Activated T-helper 9 cell treated with anti-CD3 and anti-CD28 coated beads, Interleukin-2, amount 50 U/mL, for 16 hours (primary cell): ENCODE results near the gene FDX1.

Experiments used
- DNase-seq: peaks from one replicate; pipeline ENCODE4 v3.0.0-alpha.2; 2020; ENCODE audit warnings: low read depth

Gene FDX1

GRCh38 chr11:110431051-110431672, 1.4 kb downstream of the FDX1 start:
- DNase-seq, result no peak

DNA sequence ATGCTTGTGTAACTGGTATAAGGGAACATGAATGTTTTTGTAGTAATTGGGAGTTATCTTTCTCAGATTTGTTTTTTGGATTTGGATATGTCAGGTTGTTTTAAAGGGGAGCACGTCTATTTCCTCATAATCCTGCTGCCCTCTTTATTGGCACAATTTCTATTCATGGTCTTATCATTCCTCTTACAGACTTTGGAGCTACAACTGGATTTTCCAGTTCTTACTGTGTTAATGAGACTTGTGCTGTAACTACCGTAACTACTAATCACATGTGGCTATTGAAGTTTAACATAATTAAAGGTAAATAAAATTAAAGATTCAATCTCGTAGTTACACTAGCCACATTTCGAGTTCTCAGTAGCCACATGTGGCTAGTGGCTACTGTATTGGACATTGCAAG, 1.9 kb downstream of the FDX1 start:
- no peak for DNase-seq

DNA sequence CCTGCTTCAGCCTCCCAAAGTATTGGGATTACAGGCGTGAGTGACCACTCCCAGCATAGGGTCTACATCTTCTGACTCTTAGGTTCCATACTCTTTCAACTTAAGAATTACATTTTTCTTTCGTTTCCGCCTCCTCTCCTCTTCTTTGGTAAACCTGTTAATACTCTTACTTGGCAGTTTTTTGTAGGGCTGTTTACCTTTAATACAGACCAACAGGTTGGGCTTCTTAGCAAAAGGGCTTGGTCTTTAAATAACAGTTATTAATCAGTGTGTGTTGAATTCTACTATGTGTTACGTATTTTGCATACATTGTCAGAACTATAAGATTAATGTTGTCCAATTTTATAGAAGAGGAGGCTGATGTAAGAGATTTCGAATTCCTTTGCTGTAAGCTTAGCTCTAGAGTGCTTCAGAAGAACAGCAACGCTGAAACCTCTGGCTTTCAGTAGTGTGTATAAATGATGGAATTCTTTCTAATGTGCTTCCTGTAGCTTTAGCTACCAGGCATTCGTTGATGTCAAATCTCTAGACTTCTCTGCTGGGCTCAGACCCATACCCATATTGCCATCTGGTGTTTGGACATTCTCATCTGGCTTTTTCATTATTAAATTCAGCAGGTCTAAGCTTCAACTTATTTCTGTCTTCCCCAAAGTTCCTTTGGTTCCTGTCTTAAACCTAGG, 3.1 kb downstream of the FDX1 start:
- DNase-seq, result no peak

DNA sequence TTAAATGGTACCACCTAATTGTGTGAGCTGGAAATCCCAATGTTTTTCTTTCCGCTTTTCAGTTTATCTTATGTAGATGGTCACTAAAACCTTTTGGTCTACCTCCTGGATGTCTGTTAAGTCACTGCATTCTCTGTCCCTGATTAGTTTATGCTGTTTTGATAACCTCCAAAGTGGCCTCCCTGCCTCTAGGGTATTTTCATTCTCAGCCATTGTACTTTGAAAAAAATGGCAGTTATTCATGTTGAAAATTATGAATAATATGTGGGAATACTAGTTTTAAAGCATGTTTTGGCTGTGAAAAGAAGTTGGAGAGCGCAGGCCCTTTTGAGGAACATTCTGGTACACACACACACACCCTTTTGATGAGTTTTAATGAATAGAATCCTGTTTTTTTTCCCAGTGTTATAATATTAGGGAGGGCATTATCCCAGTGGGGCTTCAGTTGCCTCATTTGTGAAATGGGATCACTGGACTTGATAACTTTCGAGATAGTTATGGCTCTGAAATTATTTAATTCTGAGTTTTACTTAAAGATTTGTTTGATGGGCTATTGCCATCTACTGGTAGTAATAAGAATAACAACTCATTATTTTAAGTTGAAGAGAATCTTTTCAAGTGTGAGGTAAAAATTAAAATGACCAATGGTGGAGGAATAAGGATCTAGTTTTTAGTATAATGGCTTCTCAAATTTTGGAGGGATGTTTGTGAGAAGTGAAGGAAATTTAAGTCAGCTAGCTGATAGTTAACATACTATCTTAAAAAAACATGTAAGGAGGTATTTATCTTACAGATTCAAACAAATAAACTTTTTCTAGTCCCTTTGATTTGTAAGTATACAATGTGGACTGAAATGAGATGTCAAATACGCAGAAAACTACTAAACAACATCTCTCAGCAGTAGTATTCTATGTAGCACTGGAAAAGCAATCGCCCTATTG, 3.9 kb downstream of the FDX1 start:
- no peak for DNase-seq

GRCh38 chr11:110434952-110435779, 5.4 kb downstream of the FDX1 start:
- no peak for DNase-seq

DNA sequence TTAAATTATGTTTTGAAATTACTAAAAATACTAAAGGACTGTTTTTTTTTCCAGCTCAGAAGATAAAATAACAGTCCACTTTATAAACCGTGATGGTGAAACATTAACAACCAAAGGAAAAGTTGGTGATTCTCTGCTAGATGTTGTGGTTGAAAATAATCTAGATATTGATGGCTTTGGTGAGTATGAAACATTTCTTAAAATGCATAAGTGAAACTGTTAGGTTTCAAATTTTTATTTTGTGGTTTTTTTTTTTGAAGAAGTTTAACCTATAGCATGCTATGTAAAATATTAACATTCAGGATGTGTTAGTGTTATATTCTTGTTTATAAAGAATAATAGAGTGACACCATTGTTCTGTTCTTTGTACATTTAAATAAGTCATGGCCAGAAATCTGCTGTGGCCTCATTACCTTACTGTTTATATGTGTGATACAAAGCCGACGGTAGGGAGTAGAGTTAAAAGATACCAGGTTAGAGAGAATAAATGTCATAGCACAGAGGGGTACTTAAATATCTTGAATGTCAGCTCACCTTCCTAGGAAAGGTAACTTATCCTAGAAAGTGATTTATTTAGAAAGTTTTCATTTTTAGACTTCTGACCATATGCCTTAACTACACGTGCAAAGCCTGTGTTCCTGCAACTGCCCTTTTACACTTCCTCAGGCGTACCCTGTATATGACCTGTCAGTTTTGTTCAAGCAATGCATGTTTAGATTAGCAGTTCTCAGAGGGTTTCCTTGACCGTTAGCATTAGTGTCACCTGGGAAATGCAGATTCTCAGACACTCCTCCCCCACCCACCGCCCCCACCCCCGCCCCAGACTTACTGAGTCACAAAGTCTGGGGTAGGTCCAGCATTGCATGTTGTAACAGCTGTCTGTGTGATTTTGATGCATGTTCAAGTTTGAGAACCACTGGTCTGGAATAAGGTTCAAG, 6.3 kb downstream of the FDX1 start:
- no peak for DNase-seq

DNA sequence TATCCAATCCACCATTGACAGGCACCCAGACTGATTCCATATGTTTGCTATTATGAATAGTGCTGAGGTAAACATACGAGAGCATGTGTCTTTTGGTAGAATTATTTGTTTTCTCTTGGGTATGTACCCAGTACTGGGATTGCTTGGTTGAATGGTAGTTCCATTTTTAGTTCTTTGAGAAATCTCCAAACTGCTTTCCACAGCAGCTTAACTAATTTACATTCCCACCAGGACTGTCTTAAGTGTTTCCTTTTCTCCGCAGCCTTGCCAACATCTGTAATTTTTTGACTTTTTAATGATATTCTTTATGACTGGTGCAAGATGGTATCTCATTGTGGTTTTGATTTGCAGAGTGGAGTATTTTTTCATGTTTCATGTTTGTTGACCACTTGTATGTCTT, 8.3 kb downstream of the FDX1 start:
- no peak for DNase-seq

GRCh38 chr11:110445437-110445836, 15.7 kb downstream of the FDX1 start:
- DNase-seq, result no peak

GRCh38 chr11:110446061-110446460, 16.3 kb downstream of the FDX1 start:
- no peak for DNase-seq

DNA sequence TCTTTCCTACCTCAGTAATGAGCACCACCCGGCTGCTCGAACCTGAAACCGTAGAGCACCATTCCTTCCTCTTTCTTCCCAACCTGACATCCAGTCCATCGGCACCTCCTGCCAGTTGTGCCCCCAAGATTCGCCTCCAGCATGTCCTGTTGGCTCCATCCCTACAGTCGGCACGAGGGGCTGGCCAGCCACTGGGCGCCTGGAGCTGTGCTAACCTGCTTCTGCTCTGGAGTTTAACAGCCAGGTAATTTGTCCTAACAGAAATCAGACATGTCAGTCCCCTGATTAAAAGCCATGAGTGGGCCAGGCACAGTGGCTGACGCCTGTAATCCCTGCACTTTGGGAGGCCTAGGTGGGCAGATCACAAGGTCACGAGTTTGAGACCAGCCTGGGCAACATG, 16.8 kb downstream of the FDX1 start:
- no peak for DNase-seq

- DNase-seq, result no peak
These were observed 17.6 kb downstream of the FDX1 start for GRCh38 chr11:110447343-110447742.

DNA sequence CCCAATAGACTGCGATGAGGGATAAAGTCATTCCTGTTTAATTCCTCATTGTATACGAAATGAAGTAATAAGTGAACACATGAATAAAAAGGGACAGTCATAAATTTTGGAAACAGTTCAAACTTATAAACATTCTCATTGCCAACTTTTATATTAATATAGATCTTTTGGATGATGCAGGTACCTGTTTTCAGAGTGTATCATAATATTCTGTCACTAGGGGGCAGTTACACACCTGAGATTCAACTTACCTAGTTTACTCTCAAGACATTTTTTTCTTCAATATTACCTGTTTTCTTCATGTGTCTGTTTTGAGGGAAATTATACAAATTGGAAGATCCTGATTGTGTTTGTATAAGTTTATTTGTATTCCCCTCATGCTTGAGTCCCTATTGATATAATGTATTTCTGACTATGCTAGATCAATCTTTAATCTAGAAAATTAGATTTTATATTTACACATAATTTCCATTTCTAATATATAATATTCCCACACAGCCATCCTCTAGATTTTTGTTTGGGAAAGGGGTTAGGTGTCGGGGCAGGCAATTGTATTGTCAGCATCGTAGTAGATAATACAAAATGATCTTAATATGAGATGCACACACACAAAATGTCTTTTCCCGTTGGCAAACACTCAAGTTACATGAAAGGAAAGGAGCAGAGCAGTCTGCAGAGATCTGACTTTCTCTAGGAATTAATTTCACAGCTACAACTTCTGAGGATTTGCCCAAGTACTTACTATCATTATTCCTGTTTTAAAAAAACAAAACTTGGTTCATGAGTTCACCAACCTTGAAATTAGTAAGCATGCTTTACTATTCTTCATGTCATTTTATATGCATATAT, 18.4 kb downstream of the FDX1 start:
- no peak for DNase-seq

DNA sequence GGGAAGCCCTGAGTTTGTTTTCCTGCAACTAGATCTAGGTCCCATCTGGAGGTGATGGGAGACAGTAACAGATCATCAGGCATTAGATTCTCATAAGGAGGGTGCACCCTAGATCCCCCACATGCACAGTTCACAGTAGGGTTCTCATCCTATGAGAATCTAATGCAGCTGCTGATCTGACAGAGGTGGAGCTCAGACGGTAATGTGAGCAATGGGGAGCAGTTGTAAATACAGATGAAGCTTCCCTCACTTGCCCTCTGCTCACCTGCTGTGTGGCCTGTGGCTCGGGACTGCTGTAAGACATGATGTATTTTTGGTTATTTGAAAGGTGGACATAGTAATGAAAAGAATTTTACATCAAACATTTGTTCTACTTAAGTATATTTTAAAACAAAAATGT, 20.5 kb downstream of the FDX1 start:
- no peak for DNase-seq

DNA sequence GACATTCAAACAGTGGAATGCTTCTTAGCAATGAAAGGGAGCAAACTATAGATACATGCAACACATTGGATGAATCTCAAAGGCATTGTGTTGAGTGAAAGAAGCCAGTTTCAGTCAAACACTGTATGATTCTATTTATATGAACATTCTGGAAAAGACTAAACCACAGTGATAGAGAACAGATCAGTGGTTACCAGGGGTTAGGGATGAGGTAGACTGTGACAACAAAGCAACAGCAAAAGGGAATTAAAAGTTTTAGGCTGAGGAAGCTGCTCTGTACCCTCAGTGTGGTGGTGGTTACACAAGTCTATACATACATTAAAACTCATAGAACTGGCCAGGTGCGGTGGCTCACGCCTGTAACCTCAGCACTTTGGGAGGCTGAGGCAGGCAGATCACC, 23.0 kb downstream of the FDX1 start:
- DNase-seq, result no peak

- no peak for DNase-seq
These were observed 24.1 kb downstream of the FDX1 start for GRCh38 chr11:110453684-110454354.

GRCh38 chr11:110454609-110455008, 24.9 kb downstream of the FDX1 start:
- no peak for DNase-seq

DNA sequence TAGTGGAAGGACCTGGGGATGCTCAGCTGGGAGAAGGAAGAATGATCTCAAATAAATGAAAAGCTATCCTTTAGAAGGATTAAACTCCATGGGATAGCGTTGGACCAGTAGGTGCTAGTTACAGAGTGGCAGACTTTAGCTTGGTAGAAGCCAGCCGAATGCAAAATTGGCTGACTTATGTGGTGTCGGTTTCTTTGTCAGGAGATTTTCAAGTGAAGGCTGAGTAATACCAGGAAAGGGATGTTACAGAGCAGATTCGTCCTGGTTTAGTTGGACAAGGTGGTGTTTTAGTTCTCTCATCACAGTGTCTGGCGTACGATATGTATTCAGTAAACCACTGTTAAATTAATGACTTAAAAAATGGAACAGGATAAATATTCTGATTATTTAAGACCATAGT, 26.0 kb downstream of the FDX1 start:
- DNase-seq, result no peak

- no peak for DNase-seq
These were observed 33.4 kb downstream of the FDX1 start for GRCh38 chr11:110463153-110463552.

DNA sequence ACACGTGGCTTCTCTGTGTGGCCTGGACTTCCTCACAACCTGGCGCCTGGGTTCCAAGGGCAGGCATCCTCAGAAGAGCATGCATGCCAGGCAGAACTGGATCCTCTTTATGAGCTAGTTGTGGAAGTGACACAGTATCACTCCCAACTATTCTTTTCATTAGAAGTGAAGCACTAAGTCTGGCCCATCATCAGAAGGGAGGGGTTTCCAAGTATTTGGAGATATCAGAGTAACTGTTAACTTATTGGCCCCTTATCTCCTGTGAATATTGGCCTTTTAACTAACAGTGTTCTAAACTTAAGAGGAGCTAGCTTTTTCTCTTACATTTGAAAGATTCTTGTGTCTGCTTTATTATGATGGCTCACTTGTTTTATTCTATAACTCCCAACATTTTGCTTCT, 35.5 kb downstream of the FDX1 start:
- no peak for DNase-seq
